Embryonic facial prominence (tissue), 1 donor: Measurements from ENCODE around the gene LTO1.
"Not testable (repeated sequence)": the region's sequence is repeated elsewhere in the genome, so short reads cannot be mapped to it uniquely, and the experiment has no call there.

Experiments used
- DNase-seq: peaks from one replicate; pipeline ENCODE4 v3.0.0-alpha.2; 2016; ENCODE audit errors: extremely low spot score

LTO1 gene

DNA sequence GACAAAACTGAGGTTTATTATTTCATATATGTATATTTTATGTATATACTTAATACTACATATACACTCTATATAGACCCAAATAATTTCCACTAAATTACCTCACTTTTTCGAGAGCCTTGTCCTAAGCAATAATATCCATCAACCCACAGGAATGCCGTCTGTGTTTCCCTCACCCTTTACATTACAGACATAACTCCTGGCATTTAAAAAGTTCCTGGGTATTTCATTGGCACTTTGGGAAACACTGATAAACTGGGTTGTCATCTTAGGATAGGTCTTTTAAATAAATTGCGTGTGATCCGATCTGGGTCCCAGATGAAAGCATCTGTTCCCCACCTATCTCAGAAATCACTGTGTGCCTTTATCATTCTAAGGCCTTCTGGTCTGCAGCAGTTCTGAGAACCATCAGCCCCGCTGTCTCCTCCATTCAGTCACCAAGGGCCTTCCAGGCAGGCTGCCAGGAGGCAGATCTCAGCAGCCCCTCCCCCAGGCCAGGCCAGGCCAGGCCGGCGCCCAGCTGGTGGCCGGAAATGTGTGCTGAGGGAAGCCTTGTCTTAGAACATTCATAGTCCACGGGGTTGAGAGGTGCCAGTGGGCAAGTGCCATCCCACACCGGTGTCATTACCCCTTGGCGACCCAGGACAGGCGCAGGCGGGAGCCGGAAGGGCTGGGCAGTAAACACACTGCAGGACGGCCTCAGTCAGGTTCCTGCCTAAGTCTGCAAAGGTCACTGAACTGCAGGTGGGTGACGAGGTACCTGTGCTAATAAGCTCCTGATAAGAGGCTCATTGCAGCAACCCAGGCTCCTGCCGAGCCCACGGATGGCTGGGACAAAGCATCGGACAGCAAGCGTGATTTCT, 25.4 kb upstream of the LTO1 start:
- no peak for DNase-seq

GRCh38 chr11:69699213-69699612, 24.1 kb upstream of the LTO1 start:
- DNase-seq = no peak

GRCh38 chr11:69698362-69698761, 23.2 kb upstream of the LTO1 start:
- no peak for DNase-seq

- DNase-seq = no peak
Observed at GRCh38 chr11:69697861-69698260, 22.7 kb upstream of the LTO1 start.

GRCh38 chr11:69697469-69697843, 22.3 kb upstream of the LTO1 start:
- DNase-seq = no peak

DNA sequence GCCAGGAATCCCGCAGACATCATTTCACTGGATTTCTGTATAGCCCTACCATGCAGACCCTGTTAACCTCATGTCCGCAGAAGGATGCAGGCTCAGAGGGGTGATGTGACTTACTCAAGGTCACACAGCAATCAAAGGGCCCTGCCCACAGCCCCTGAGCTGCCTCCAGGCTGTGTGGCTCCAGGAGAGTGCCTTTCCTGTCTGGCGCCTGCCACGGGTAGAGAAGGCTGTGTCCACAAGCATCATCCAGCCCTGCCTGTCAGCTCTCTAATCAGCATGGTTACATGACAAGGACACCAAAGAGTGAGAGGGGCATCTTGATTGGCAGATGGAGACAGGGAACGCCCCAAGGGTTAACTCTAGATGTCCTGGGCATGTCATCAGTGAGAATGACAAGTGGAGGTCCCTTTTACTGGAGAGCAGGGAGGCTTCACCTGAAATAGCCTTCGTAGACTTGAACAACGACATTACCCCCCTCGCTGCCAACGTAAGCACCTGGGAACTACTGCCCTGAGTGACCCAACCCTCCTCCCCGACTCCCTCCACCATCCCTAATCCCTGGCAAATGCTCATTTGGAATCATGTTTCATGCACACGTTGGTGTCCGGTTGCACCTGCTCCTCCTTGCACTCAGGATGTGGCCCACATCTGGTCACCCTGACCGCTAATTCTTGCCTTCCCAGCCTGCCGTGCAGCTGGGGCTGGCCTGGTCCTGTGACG, 21.8 kb upstream of the LTO1 start:
- no peak for DNase-seq

- not testable (repeated sequence) for DNase-seq
Observed at GRCh38 chr11:69695995-69696394, 20.8 kb upstream of the LTO1 start.

DNA sequence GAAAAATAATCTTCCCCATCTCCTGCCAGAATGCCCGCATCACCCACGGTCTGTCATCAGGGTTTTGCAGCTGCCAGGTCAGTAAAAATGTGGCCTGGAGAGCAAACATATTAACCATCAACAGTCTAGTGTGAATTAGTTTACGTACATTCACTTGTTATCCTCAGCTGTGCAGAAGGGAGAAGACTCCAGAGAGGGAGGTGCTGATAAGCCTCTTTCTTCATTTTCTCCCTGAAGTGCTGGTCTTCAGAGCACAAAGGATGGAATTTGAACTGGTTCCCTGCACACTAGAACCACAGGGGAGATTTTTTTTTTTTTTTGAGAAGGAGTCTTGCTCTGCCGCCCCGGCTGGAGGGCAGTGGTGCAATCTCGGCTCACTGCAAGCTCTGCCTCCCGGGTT, 20.4 kb upstream of the LTO1 start:
- no peak for DNase-seq

GRCh38 chr11:69694781-69695180, 19.6 kb upstream of the LTO1 start:
- DNase-seq = no peak

DNA sequence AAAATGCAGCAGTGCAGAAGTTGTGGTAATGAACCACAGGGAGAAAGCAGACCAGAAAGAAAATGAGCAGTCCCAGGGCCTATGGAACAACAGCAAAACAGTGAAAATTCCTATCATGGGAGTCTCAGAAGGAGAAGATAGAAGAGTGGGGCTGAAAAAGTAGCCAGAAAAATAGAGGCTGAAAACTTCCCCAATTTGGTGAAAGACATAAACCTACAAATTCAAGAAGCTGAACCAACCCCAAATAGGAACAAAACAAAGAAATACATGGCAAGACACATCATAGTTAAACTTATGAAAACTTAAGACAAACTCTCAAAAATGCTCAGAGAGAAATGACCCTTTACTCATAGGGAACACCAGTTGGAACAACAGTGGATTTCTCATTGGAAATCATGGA, 17.3 kb upstream of the LTO1 start:
- no peak for DNase-seq

DNA sequence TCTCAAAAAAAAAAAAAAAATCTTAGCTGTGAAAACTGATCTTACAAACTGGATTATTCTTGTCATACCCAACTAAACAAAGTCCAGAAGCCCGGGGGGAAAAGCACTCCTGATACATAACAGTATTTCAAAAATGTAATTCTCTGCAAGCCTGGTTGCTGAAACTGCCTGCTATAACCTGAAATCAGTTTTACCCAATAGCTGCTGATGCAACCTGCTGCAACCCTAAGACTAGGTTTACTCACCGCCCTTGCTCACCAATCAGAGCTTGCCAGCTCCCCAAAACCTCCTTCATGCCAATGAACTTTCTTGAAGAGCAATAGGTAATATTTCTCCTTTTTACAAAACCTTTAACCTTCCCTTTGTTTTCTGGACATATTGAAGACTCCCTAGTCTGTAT, 16.3 kb upstream of the LTO1 start:
- DNase-seq = no peak

DNA sequence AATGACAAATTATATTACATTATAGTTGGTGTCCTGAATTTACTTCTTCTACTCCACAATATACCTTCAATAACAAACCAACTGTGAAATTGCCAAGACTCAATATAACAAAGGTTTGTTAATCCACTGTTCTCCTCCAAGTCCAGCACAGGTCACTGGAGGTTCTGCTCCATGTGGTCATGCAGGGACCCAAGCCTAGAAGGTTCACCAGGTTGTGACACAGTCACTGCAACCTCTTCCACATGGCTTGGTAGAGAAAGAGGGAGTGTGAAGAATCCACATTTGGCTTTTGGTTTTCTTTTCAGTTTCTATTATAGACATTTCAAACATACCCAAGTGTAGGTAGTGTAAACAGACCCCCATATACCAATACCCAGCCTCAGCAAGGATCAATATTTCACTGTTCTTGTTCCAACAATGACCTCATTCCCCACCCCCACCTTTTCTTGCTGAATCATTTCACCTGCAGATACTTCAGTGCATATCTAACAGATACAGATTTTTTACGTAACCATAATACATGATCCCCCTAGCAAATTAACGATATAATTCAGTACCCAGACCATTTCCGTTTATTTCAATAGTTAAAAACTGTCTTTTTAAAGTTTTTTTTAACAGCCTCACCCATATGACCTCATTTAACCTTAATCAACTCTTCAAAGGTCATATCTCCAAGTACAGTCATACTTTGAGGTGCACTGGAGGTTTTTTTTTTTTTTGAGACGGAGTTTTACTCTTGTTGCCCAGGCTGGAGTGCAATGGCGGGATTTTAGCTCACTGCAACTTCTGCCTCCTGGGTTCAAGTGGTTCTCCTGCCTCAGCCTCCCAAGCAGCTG, 14.5 kb upstream of the LTO1 start:
- DNase-seq = no peak

DNA sequence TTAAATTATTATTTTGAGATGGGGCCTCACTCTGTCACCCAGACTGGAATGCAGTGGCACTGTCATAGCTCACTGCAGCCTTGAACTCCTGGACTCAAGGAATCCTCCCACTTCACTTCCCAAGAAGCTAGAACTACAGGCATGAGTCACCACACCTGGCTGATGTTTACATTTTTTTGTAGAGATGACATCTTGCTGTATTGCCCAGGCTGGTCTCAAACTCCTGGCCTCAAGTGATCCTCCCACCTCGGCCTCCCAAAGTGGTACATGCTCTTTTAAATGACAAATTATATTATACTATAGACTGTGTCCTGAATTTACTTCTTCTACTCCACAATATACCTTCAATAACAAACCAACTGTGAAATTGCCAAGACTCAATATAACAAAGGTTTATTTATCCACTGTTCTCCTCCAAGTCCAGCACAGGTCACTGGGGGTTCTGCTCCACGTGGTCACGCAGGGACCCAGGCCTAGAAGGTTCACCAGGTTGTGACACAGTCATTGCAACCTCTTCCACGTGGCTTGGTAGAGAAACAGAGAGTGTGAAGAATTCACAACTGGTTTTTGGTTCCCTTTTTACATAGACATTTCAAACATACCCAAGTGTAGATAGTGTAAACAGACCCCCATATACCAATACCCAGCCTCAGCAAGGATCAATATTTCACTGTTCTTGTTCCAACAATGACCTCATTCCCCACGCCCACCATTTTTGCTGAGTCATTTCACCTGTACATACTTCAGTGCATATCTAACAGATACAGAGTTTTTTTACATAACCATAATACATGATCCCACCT, 13.0 kb upstream of the LTO1 start:
- DNase-seq = not testable (repeated sequence)

- DNase-seq = no peak
Observed at GRCh38 chr11:69686856-69687255, 11.7 kb upstream of the LTO1 start.

- no peak for DNase-seq
Observed at GRCh38 chr11:69686452-69686851, 11.3 kb upstream of the LTO1 start.

DNA sequence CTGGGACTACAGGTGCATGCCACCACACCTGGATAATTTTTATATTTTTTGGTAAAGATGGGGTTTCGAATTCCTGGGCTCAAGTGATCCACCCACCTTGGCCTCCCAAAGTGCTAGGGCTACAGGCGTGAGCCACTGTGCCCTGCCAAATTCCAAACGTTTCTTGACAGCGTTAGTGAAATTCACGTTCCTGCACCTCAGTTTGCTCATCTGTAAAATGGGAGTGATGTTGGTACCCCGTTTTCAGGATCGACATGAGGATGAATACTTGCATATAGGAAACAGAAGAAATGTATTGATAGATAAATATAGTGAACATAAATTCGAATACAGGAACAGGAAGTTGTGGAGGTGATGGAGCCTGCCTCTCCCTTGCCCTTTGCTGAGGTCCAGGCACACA, 10.2 kb upstream of the LTO1 start:
- DNase-seq = no peak

DNA sequence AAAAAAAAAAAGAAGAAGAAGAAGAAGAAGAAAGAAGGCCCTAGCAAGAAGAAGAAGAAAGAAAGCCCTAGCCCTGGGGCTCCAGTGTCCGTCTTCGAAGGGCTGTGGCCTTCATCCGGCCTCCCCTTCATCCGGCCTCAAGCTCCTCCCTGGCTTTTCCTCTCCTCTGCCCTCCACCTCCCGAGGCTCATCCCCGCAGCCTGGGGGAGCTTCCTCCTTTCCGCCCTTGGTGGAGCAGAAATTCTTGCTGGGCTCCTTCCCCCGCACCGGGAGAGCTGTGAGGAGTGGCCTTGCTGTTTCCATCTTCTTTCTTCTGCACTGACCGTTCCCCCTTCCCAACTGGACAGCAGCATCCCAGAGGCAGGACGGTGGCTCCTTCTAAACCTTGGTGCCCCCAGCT, 9.5 kb upstream of the LTO1 start:
- DNase-seq = no peak

GRCh38 chr11:69683764-69684333, 8.7 kb upstream of the LTO1 start:
- DNase-seq = no peak

DNA sequence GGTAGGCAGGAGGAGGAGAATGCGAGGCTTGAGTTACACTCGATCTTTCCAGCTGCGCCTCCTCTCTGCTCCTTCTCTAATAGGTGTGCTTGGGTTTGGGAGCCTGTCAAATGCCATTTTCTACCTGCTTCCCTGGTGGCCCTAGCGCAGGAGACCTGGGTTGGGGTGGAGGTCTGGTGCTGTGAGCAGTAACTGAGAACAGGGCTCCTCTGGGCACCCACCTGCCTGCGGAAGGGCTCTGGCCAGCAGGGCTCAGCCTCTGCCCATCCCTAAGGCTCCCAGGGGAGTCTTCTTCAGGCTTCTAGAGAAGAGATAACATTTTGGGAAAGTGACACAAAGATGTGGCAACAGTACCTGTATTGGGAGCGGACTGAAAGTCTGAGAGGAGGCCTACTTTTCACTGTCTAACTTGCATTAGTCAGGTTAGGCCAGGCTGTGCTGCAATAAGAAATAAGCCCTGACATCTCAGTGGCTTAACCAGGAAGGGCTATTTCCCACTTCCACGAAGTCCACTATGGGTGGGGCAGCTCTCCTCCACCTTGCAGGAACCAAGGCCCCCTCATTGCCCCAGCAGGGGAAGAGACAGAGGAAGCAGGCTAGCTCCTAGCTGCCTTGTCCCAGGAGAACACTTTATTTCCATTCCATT, 7.7 kb upstream of the LTO1 start:
- DNase-seq = no peak

- DNase-seq = no peak
Observed at GRCh38 chr11:69682221-69682620, 7.1 kb upstream of the LTO1 start.

DNA sequence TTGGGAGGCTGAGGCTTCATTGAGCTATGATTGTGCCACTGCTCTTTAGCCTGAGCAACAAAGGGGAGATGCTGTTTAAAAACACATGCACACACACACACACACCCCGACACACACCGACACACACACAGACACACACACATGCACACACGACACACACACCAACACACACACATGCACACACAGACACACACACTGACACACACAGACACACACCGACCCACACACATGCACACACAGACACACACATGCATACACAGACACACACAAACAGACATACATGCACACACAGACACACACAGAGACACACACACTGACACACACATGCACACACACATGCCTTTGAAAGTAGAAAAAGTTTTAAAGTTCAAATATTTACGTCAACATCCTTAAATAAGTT, 5.5 kb upstream of the LTO1 start:
- no peak for DNase-seq
